ENCODE measurements around the gene IFIT5.

Gene IFIT5, protein sequence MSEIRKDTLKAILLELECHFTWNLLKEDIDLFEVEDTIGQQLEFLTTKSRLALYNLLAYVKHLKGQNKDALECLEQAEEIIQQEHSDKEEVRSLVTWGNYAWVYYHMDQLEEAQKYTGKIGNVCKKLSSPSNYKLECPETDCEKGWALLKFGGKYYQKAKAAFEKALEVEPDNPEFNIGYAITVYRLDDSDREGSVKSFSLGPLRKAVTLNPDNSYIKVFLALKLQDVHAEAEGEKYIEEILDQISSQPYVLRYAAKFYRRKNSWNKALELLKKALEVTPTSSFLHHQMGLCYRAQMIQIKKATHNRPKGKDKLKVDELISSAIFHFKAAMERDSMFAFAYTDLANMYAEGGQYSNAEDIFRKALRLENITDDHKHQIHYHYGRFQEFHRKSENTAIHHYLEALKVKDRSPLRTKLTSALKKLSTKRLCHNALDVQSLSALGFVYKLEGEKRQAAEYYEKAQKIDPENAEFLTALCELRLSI

GRCh38 chr10:89414146-89414878, at the start of gene IFIT5:
IFIT5 (plus strand) TSS chr10:89414568; CDS start chr10:89414799, 231 bp downstream.
- peak within 1 kb of the TSS; percentile 85 to 88 for H3K9ac ChIP-seq (ENCODE audit: low read depth in 1 of 2, low read length in 2 of 2)
- H3K27me3 ChIP-seq (ENCODE audit: control insufficient read depth in 2 of 2, insufficient read depth in 2 of 2, low read length in 2 of 2): no peaks in the 10 kb centered on the region
- H3K36me3 ChIP-seq (ENCODE audit: control insufficient read depth in 2 of 2, insufficient read depth in 2 of 2, low read length in 2 of 2): peaks cover 0 to 3% of the 10 kb centered on the region in 2 donors
- peak within 1 kb of the TSS; percentile 95 to 96 for H3K4me3 ChIP-seq (ENCODE audit: low read length in 2 of 2)
- H3K4me1 ChIP-seq (ENCODE audit: control insufficient read depth in 2 of 2, insufficient read depth in 2 of 2, low read length in 2 of 2): peaks cover 10 to 20% of the 10 kb centered on the region in 2 donors
- no peaks in the 10 kb centered on the region for H3K9me3 ChIP-seq (ENCODE audit: control insufficient read depth in 2 of 2, low read length in 2 of 2)
- peak within 1 kb of the TSS; percentile 90 to 93 for H3K27ac ChIP-seq (ENCODE audit: low read depth in 2 of 2, low read length in 2 of 2)

- no peaks in the 10 kb centered on the region for H3K27me3 ChIP-seq (ENCODE audit: control insufficient read depth in 2 of 2, insufficient read depth in 2 of 2, low read length in 2 of 2)
- H3K27ac ChIP-seq (ENCODE audit: low read depth in 2 of 2, low read length in 2 of 2): no peak overlapping the region
- no peaks in the 10 kb centered on the region for H3K36me3 ChIP-seq (ENCODE audit: control insufficient read depth in 2 of 2, insufficient read depth in 2 of 2, low read length in 2 of 2)
- H3K4me3 ChIP-seq (ENCODE audit: low read length in 2 of 2): no peak overlapping the region
- peaks cover 0 to 6% of the 10 kb centered on the region in 2 donors for H3K4me1 ChIP-seq (ENCODE audit: control insufficient read depth in 2 of 2, insufficient read depth in 2 of 2, low read length in 2 of 2)
- H3K9me3 ChIP-seq (ENCODE audit: control insufficient read depth in 2 of 2, low read length in 2 of 2): no peaks in the 10 kb centered on the region
- no peak overlapping the region for H3K9ac ChIP-seq (ENCODE audit: low read depth in 1 of 2, low read length in 2 of 2)
These were observed 46.8 kb upstream of the IFIT5 start for GRCh38 chr10:89367529-89367928.

DNA sequence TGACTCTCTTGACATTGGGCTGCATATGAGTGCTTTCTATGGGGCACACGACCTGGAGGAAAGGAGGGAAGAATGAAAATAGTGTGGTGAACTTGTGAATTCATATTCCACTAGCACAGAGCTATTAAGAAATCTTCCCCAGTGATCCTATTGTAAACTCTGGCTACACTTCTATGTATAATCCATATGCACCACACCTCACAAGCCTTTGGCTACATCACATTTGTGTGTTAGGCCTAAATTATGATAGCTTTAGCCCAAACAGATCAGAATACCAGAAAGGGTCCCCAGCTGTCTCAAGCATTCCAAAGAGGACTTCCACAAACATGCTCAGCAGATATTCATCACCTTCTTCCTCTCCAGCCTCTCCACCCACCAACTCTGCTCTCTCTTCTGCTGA, 46.2 kb upstream of the IFIT5 start:
- Histone ChIP-seq H3K4me1 (ENCODE audit: control insufficient read depth in 2 of 2, insufficient read depth in 2 of 2, low read length in 2 of 2) (peaks cover 0 to 6% of the 10 kb centered on the region in 2 donors), H3K27ac (ENCODE audit: low read depth in 2 of 2, low read length in 2 of 2) (no peak overlapping the region), H3K4me3 (ENCODE audit: low read length in 2 of 2) (no peak overlapping the region), H3K9ac (ENCODE audit: low read depth in 1 of 2, low read length in 2 of 2) (no peak overlapping the region), H3K36me3 (ENCODE audit: control insufficient read depth in 2 of 2, insufficient read depth in 2 of 2, low read length in 2 of 2) (no peaks in the 10 kb centered on the region), H3K9me3 (ENCODE audit: control insufficient read depth in 2 of 2, low read length in 2 of 2) (no peaks in the 10 kb centered on the region), H3K27me3 (ENCODE audit: control insufficient read depth in 2 of 2, insufficient read depth in 2 of 2, low read length in 2 of 2) (no peaks in the 10 kb centered on the region)

DNA sequence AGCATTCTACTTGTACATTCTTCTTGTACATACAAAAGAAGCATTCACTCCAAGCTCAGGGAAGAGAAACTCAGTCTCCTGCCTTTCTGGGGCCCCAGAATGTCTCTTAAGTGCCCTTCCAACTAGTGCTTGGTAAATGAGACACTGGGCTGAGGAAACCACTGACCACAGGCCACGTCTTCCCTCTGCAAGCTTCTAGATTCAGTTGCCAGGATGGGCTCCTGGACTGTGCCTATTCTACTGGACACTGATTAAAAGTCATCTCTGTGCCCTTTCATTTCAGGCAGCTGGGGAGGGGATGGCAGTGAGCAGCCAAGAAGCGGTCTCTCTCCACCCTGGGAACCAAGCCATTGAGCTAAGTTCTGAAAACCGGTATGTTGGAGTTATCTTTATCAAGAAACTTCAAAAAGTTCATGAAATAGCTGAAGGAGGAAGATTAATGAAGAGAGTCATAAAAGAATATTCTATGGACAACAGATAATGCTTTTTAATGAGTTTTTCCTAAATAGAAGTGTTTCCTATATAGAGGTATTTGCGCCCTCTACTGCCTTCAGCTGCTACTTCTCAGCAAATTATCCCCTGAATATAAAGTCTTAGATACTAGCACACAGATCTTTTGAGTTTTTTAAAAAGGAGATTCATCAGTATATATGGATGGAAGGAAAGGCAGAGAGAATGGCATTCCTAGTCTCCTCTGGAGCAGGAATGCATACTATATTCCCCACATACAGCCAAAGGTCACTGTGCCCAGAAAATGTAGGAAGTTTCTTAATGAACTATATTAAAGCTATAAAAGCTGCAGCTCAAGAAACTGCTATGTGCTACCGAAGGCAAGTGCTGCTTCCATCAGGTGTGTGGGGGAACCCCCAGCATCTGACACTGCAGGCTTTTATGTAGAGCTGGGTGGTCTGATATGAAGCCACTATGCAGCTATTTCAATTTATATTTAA, 44.9 kb upstream of the IFIT5 start:
- no peak overlapping the region for H3K27ac ChIP-seq (ENCODE audit: low read depth in 2 of 2, low read length in 2 of 2)
- no peak overlapping the region for H3K9ac ChIP-seq (ENCODE audit: low read depth in 1 of 2, low read length in 2 of 2)
- no peaks in the 10 kb centered on the region for H3K36me3 ChIP-seq (ENCODE audit: control insufficient read depth in 2 of 2, insufficient read depth in 2 of 2, low read length in 2 of 2)
- peaks cover 12 to 16% of the 10 kb centered on the region in 2 donors for H3K4me1 ChIP-seq (ENCODE audit: control insufficient read depth in 2 of 2, insufficient read depth in 2 of 2, low read length in 2 of 2)
- no peak overlapping the region for H3K4me3 ChIP-seq (ENCODE audit: low read length in 2 of 2)
- H3K27me3 ChIP-seq (ENCODE audit: control insufficient read depth in 2 of 2, insufficient read depth in 2 of 2, low read length in 2 of 2): no peaks in the 10 kb centered on the region
- H3K9me3 ChIP-seq (ENCODE audit: control insufficient read depth in 2 of 2, low read length in 2 of 2): no peaks in the 10 kb centered on the region

DNA sequence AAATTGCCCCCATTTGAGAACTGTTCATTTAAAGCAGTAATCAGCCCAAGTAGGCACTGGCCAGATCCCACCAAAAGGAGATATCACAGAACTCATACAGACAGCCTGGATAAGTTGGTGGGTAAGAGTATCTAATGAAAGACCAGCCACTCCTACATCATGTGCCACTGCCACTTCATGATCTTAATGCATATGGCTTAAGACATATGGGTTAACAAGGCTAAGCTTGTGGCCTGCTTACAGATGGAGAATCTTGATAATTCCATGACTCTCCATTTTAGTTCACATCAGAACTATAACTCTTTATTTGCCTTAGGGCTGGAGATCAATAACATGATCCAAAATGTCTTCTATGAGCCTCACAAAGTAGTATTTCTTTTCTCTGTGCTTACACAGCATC, 43.3 kb upstream of the IFIT5 start:
- Histone ChIP-seq H3K27ac (ENCODE audit: low read depth in 2 of 2, low read length in 2 of 2) (no peak overlapping the region), H3K9ac (ENCODE audit: low read depth in 1 of 2, low read length in 2 of 2) (no peak overlapping the region), H3K9me3 (ENCODE audit: control insufficient read depth in 2 of 2, low read length in 2 of 2) (no peaks in the 10 kb centered on the region), H3K4me3 (ENCODE audit: low read length in 2 of 2) (no peak overlapping the region), H3K36me3 (ENCODE audit: control insufficient read depth in 2 of 2, insufficient read depth in 2 of 2, low read length in 2 of 2) (no peaks in the 10 kb centered on the region), H3K27me3 (ENCODE audit: control insufficient read depth in 2 of 2, insufficient read depth in 2 of 2, low read length in 2 of 2) (no peaks in the 10 kb centered on the region), H3K4me1 (ENCODE audit: control insufficient read depth in 2 of 2, insufficient read depth in 2 of 2, low read length in 2 of 2) (peaks cover 21 to 22% of the 10 kb centered on the region in 2 donors)

DNA sequence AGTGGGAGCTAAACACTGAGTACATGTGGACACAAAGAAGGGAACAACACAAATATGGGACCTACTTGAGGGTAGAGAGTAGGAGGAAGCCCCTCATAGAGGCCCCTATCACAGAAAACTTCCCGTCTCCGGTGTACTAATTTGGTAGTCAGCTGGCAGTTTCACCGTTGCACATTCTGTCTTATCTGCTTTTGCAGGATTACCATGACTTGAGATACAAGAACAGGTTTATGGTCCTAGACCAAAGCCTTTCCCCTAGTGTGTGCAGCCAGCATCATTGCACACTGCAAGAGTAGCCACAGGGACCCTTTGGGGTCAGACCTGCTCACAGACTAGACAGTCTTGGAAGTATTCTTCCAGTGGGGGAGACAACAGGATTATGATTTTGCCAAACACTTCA, 42.4 kb upstream of the IFIT5 start:
- Histone ChIP-seq H3K9me3 (ENCODE audit: control insufficient read depth in 2 of 2, low read length in 2 of 2) (no peaks in the 10 kb centered on the region), H3K27ac (ENCODE audit: low read depth in 2 of 2, low read length in 2 of 2) (no peak overlapping the region), H3K9ac (ENCODE audit: low read depth in 1 of 2, low read length in 2 of 2) (no peak overlapping the region), H3K4me1 (ENCODE audit: control insufficient read depth in 2 of 2, insufficient read depth in 2 of 2, low read length in 2 of 2) (peaks cover 21 to 22% of the 10 kb centered on the region in 2 donors), H3K4me3 (ENCODE audit: low read length in 2 of 2) (no peak overlapping the region), H3K36me3 (ENCODE audit: control insufficient read depth in 2 of 2, insufficient read depth in 2 of 2, low read length in 2 of 2) (no peaks in the 10 kb centered on the region), H3K27me3 (ENCODE audit: control insufficient read depth in 2 of 2, insufficient read depth in 2 of 2, low read length in 2 of 2) (no peaks in the 10 kb centered on the region)

GRCh38 chr10:89373916-89374711, 40.3 kb upstream of the IFIT5 start:
- peak overlapping the region; percentile 46 to 61 for H3K4me3 ChIP-seq (ENCODE audit: low read length in 2 of 2)
- H3K4me1 ChIP-seq (ENCODE audit: control insufficient read depth in 2 of 2, insufficient read depth in 2 of 2, low read length in 2 of 2): peaks cover 20 to 21% of the 10 kb centered on the region in 2 donors
- no peaks in the 10 kb centered on the region for H3K9me3 ChIP-seq (ENCODE audit: control insufficient read depth in 2 of 2, low read length in 2 of 2)
- no peaks in the 10 kb centered on the region for H3K36me3 ChIP-seq (ENCODE audit: control insufficient read depth in 2 of 2, insufficient read depth in 2 of 2, low read length in 2 of 2)
- H3K27ac ChIP-seq (ENCODE audit: low read depth in 2 of 2, low read length in 2 of 2): peak overlapping the region; percentile 80 to 88
- no peaks in the 10 kb centered on the region for H3K27me3 ChIP-seq (ENCODE audit: control insufficient read depth in 2 of 2, insufficient read depth in 2 of 2, low read length in 2 of 2)
- H3K9ac ChIP-seq (ENCODE audit: low read depth in 1 of 2, low read length in 2 of 2): peak overlapping the region; percentile 46 to 54

DNA sequence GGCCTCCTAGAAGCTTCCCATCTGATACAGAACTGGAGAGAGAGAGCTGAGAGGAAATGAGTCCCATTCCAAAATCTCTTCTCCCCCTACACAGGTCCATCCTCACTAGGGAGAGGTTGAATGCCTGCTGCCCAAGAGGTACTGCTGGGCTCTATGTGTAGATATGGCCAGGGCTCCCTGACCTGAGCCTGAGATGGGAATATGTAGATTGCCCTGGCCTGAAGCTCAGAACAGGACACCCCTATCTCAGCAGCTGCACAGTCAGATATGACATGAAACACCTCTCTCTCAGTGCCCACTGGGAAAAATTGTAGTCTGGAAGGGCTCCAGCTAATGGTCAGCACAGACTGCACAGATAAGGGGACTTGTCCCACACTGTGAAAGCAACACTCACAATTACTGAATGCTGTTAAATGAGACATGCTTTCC, 39.6 kb upstream of the IFIT5 start:
- no peaks in the 10 kb centered on the region for H3K36me3 ChIP-seq (ENCODE audit: control insufficient read depth in 2 of 2, insufficient read depth in 2 of 2, low read length in 2 of 2)
- H3K9me3 ChIP-seq (ENCODE audit: control insufficient read depth in 2 of 2, low read length in 2 of 2): no peaks in the 10 kb centered on the region
- H3K9ac ChIP-seq (ENCODE audit: low read depth in 1 of 2, low read length in 2 of 2): peak overlapping the region; percentile 46 to 47
- H3K4me1 ChIP-seq (ENCODE audit: control insufficient read depth in 2 of 2, insufficient read depth in 2 of 2, low read length in 2 of 2): peaks cover 16 to 21% of the 10 kb centered on the region in 2 donors
- H3K4me3 ChIP-seq (ENCODE audit: low read length in 2 of 2): peak overlapping the region; percentile 17 to 61
- H3K27me3 ChIP-seq (ENCODE audit: control insufficient read depth in 2 of 2, insufficient read depth in 2 of 2, low read length in 2 of 2): no peaks in the 10 kb centered on the region
- H3K27ac ChIP-seq (ENCODE audit: low read depth in 2 of 2, low read length in 2 of 2): peak overlapping the region; percentile 80 to 88
